HG02943 (cell line): ENCODE measurements around the gene MAP2.

ENCODE experiments used
- ATAC-seq: cut with Tn5 transposase; IDR thresholded peaks from one replicate; pipeline ENCODE4 v1.9.1; 2021; ENCODE audit warnings: mild to moderate bottlenecking, low read depth, moderate library complexity; ENCODE audit not compliant: unreplicated experiment

MAP2 gene

GRCh38 chr2:209640358-209640757 is 216.5 kb downstream of the MAP2 start:
- ATAC-seq = no peak

- no peak for ATAC-seq
Measured at GRCh38 chr2:209642146-209642820, 218.4 kb downstream of the MAP2 start.

GRCh38 chr2:209644842-209645241 is 221.0 kb downstream of the MAP2 start:
- ATAC-seq = no peak

- no peak for ATAC-seq
Measured at GRCh38 chr2:209648714-209649113, 224.9 kb downstream of the MAP2 start.

GRCh38 chr2:209653134-209653533 is 229.3 kb downstream of the MAP2 start:
- ATAC-seq = no peak

- ATAC-seq = no peak
Measured at GRCh38 chr2:209661286-209661894, 237.5 kb downstream of the MAP2 start.

GRCh38 chr2:209662021-209662420 is 238.2 kb downstream of the MAP2 start:
- ATAC-seq = no peak

GRCh38 chr2:209663139-209663538 is 239.3 kb downstream of the MAP2 start:
- ATAC-seq = no peak

- no peak for ATAC-seq
Measured at GRCh38 chr2:209663656-209664055, 239.8 kb downstream of the MAP2 start.

- no peak for ATAC-seq
Measured at GRCh38 chr2:209666296-209666695, 242.4 kb downstream of the MAP2 start.

- ATAC-seq = no peak
Measured at GRCh38 chr2:209671020-209671680, 247.3 kb downstream of the MAP2 start.

- no peak for ATAC-seq
Measured at GRCh38 chr2:209673811-209674210, 250.0 kb downstream of the MAP2 start.

GRCh38 chr2:209680596-209680995 is 256.7 kb downstream of the MAP2 start:
- ATAC-seq = no peak

GRCh38 chr2:209681201-209681735 is 257.4 kb downstream of the MAP2 start:
- no peak for ATAC-seq

- ATAC-seq = no peak
Measured at GRCh38 chr2:209682646-209683045, 258.8 kb downstream of the MAP2 start.

GRCh38 chr2:209685340-209685739 is 261.5 kb downstream of the MAP2 start:
- ATAC-seq = no peak

- ATAC-seq = no peak
Measured at GRCh38 chr2:209685963-209686362, 262.1 kb downstream of the MAP2 start.

GRCh38 chr2:209686448-209686847 is 262.6 kb downstream of the MAP2 start:
- no peak for ATAC-seq

GRCh38 chr2:209687323-209687969 is 263.6 kb downstream of the MAP2 start:
- no peak for ATAC-seq

- ATAC-seq = no peak
Measured at GRCh38 chr2:209688385-209688784, 264.5 kb downstream of the MAP2 start.
